SK-N-SH treated with all-trans-retinoic acid at 6 μM for 48 hours (cell line): ENCODE data around the gene WEE2.

Experiments used
- ATAC-seq: fragments of 200-7000 bp; cut with Tn5 transposase; 3 replicates; pipeline ENCODE4 v1.9.1; 2020; ENCODE audit warnings: mild to moderate bottlenecking, moderate library complexity
- BACH2 ChIP-seq: fragments of 250-450 bp; sonication (Bioruptor Pico); IDR thresholded peaks from 2 replicates; pipeline ENCODE4 v1.9.0; 2021; ENCODE audit warnings: mild to moderate bottlenecking, borderline replicate concordance
- CSDC2 ChIP-seq: fragments of 250-450 bp; sonication (Bioruptor Pico); IDR thresholded peaks from 2 replicates; pipeline ENCODE4 v1.5.0; 2020; ENCODE audit warnings: mild to moderate bottlenecking, moderate library complexity
- ESRRG ChIP-seq: fragments of 250-450 bp; sonication (Bioruptor Pico); IDR thresholded peaks from 2 replicates; pipeline ENCODE4 v1.6.1; 2021; ENCODE audit warnings: mild to moderate bottlenecking
- ISL1 ChIP-seq: fragments of 250-450 bp; sonication (Bioruptor Pico); IDR thresholded peaks from 2 replicates; pipeline ENCODE4 v2.1.2; 2022; ENCODE audit warnings: mild to moderate bottlenecking, moderate library complexity
- OSR1 ChIP-seq: fragments of 250-450 bp; sonication (Bioruptor Pico); IDR thresholded peaks from 2 replicates; pipeline ENCODE4 v1.8.0; 2022; ENCODE audit warnings: moderate library complexity, mild to moderate bottlenecking, inconsistent platforms
- PPARA ChIP-seq: fragments of 250-450 bp; sonication (Bioruptor Pico); IDR thresholded peaks from 2 replicates; pipeline ENCODE4 v1.5.0; 2020; ENCODE audit warnings: mild to moderate bottlenecking, borderline replicate concordance
- SNAI2 ChIP-seq: fragments of 250-450 bp; sonication (Bioruptor Pico); IDR thresholded peaks from 2 replicates; pipeline ENCODE4 v1.5.0; 2020; ENCODE audit warnings: mild to moderate bottlenecking, moderate library complexity
- TCF4 ChIP-seq: fragments of 250-450 bp; sonication (Bioruptor Pico); IDR thresholded peaks from 2 replicates; pipeline ENCODE4 v1.8.0; 2021; ENCODE audit warnings: mild to moderate bottlenecking, moderate library complexity, borderline replicate concordance
- TOX ChIP-seq: fragments of 250-450 bp; sonication (Bioruptor Pico); IDR thresholded peaks from 2 replicates; pipeline ENCODE4 v1.8.0; 2021; ENCODE audit warnings: mild to moderate bottlenecking, moderate library complexity, borderline replicate concordance
- ZC3H10 ChIP-seq: fragments of 250-450 bp; sonication (Bioruptor Pico); IDR thresholded peaks from 2 replicates; pipeline ENCODE4 v1.5.1; 2021; ENCODE audit warnings: mild to moderate bottlenecking, moderate library complexity
- ZFP3 ChIP-seq: fragments of 250-450 bp; sonication (Bioruptor Pico); IDR thresholded peaks from 2 replicates; pipeline ENCODE4 v1.5.0; 2020; ENCODE audit warnings: mild to moderate bottlenecking, moderate library complexity
- ZFP30 ChIP-seq: fragments of 450-650 bp; formaldehyde crosslinking; IDR thresholded peaks from 2 replicates; pipeline ENCODE4 v1.5.0; 2022; ENCODE audit warnings: mild to moderate bottlenecking, moderate library complexity
- ZNF565 ChIP-seq: fragments of 450-650 bp; formaldehyde crosslinking; conservative IDR thresholded peaks from 2 replicates; pipeline ENCODE4 v1.5.0; 2020; ENCODE audit warnings: low read depth, mild to moderate bottlenecking, moderate library complexity
- ZNF70 ChIP-seq: fragments of 450-650 bp; formaldehyde crosslinking; IDR thresholded peaks from 2 replicates; pipeline ENCODE4 v1.5.0; 2020; ENCODE audit warnings: mild to moderate bottlenecking, moderate library complexity
- TF ChIP-seq, protein P1 (sequence below): fragments of 250-450 bp; sonication (Bioruptor Pico); IDR thresholded peaks from 2 replicates; pipeline ENCODE4 v1.8.0; 2021; ENCODE audit warnings: low read depth, mild to moderate bottlenecking, moderate library complexity, borderline replicate concordance
- TF ChIP-seq, protein P2 (sequence below): fragments of 250-450 bp; sonication (Bioruptor Pico); IDR thresholded peaks from 2 replicates; pipeline ENCODE4 v1.5.1; 2021; ENCODE audit warnings: mild to moderate bottlenecking, moderate library complexity
- TF ChIP-seq, protein P3 (sequence below): fragments of 250-450 bp; sonication (Bioruptor Pico); IDR thresholded peaks from 2 replicates; pipeline ENCODE4 v1.5.0; 2020; ENCODE audit warnings: mild to moderate bottlenecking, moderate library complexity
- TF ChIP-seq, protein P4 (sequence below): fragments of 250-450 bp; sonication (Bioruptor Pico); IDR thresholded peaks from 2 replicates; pipeline ENCODE4 v1.5.1; 2020; ENCODE audit warnings: low read depth, mild to moderate bottlenecking, moderate library complexity
- TF ChIP-seq, protein P5 (sequence below): fragments of 250-450 bp; sonication (Bioruptor Pico); IDR thresholded peaks from 2 replicates; pipeline ENCODE4 v1.8.0; 2020; ENCODE audit warnings: mild to moderate bottlenecking, moderate library complexity, borderline replicate concordance

Gene WEE2

DNA sequence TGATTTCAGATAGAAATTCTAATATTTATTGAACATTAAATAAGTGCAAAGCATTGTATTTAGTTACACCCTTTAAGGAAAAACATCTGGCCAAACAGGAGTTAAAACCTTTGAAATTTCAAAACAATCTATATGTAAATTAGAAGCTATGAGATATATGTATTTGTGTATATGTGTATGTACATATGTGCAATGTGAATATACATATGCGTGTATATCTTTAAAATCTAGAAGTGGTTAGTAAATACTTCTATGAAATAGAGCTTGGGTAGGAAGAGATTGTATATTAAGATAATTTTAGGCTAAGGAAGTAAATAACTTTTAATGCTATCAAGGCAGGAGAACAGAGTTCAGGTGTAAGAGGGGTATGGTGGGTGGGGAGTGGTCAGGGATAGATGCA is 9.3 kb downstream of the WEE2 start:
- TF ChIP-seq, protein P1, sequence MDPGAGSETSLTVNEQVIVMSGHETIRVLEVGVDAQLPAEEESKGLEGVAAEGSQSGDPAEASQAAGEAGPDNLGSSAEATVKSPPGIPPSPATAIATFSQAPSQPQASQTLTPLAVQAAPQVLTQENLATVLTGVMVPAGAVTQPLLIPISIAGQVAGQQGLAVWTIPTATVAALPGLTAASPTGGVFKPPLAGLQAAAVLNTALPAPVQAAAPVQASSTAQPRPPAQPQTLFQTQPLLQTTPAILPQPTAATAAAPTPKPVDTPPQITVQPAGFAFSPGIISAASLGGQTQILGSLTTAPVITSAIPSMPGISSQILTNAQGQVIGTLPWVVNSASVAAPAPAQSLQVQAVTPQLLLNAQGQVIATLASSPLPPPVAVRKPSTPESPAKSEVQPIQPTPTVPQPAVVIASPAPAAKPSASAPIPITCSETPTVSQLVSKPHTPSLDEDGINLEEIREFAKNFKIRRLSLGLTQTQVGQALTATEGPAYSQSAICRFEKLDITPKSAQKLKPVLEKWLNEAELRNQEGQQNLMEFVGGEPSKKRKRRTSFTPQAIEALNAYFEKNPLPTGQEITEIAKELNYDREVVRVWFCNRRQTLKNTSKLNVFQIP (CRISPR knock-in tag): no peak
- TF ChIP-seq PPARA (CRISPR knock-in tag) (no peak), ZFP3 (CRISPR knock-in tag) (no peak), ESRRG (CRISPR knock-in tag) (no peak), ZNF70 (CRISPR knock-in tag) (no peak), ISL1 (CRISPR knock-in tag) (no peak), ZFP30 (CRISPR knock-in tag) (no peak), ZC3H10 (CRISPR knock-in tag) (no peak)
- TF ChIP-seq, protein P2, sequence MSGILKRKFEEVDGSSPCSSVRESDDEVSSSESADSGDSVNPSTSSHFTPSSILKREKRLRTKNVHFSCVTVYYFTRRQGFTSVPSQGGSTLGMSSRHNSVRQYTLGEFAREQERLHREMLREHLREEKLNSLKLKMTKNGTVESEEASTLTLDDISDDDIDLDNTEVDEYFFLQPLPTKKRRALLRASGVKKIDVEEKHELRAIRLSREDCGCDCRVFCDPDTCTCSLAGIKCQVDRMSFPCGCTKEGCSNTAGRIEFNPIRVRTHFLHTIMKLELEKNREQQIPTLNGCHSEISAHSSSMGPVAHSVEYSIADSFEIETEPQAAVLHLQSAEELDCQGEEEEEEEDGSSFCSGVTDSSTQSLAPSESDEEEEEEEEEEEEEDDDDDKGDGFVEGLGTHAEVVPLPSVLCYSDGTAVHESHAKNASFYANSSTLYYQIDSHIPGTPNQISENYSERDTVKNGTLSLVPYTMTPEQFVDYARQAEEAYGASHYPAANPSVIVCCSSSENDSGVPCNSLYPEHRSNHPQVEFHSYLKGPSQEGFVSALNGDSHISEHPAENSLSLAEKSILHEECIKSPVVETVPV (CRISPR knock-in tag): no peak
- TF ChIP-seq, protein P3, sequence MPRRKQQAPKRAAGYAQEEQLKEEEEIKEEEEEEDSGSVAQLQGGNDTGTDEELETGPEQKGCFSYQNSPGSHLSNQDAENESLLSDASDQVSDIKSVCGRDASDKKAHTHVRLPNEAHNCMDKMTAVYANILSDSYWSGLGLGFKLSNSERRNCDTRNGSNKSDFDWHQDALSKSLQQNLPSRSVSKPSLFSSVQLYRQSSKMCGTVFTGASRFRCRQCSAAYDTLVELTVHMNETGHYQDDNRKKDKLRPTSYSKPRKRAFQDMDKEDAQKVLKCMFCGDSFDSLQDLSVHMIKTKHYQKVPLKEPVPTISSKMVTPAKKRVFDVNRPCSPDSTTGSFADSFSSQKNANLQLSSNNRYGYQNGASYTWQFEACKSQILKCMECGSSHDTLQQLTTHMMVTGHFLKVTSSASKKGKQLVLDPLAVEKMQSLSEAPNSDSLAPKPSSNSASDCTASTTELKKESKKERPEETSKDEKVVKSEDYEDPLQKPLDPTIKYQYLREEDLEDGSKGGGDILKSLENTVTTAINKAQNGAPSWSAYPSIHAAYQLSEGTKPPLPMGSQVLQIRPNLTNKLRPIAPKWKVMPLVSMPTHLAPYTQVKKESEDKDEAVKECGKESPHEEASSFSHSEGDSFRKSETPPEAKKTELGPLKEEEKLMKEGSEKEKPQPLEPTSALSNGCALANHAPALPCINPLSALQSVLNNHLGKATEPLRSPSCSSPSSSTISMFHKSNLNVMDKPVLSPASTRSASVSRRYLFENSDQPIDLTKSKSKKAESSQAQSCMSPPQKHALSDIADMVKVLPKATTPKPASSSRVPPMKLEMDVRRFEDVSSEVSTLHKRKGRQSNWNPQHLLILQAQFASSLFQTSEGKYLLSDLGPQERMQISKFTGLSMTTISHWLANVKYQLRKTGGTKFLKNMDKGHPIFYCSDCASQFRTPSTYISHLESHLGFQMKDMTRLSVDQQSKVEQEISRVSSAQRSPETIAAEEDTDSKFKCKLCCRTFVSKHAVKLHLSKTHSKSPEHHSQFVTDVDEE: no peak
- no peak for ATAC-seq

DNA sequence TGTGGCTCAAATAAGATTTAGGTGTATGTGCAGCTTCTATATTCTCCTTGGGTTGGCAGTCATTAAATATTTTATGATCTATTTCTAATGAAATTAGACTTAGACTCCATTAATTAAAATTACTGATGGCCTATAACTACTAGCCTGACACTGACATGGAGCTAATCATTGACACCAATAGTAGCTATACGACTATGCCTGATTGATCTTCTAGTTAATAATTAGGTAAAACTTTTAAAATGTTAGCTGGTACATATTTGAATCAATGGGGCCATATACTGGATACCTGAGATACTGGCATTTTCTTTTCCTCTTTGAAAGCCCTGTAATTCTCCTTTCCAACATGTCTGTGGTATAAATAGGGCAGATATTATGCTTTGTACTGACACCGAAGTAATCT is 14.4 kb downstream of the WEE2 start:
- TF ChIP-seq, protein P4, sequence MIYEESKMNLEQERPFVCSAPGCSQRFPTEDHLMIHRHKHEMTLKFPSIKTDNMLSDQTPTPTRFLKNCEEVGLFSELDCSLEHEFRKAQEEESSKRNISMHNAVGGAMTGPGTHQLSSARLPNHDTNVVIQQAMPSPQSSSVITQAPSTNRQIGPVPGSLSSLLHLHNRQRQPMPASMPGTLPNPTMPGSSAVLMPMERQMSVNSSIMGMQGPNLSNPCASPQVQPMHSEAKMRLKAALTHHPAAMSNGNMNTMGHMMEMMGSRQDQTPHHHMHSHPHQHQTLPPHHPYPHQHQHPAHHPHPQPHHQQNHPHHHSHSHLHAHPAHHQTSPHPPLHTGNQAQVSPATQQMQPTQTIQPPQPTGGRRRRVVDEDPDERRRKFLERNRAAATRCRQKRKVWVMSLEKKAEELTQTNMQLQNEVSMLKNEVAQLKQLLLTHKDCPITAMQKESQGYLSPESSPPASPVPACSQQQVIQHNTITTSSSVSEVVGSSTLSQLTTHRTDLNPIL (CRISPR knock-in tag): no peak
- TF ChIP-seq, protein P2 (CRISPR knock-in tag): no peak
- TF ChIP-seq BACH2 (CRISPR knock-in tag) (no peak), ESRRG (CRISPR knock-in tag) (no peak), ZNF70 (CRISPR knock-in tag) (no peak), ISL1 (CRISPR knock-in tag) (no peak), PPARA (CRISPR knock-in tag) (no peak), SNAI2 (CRISPR knock-in tag) (no peak), ZFP3 (CRISPR knock-in tag) (no peak), ZNF565 (no peak), ZFP30 (CRISPR knock-in tag) (no peak), CSDC2 (CRISPR knock-in tag) (no peak), TCF4 (CRISPR knock-in tag) (no peak), TOX (CRISPR knock-in tag) (no peak), OSR1 (CRISPR knock-in tag) (no peak), ZC3H10 (CRISPR knock-in tag) (no peak)
- TF ChIP-seq, protein P5, sequence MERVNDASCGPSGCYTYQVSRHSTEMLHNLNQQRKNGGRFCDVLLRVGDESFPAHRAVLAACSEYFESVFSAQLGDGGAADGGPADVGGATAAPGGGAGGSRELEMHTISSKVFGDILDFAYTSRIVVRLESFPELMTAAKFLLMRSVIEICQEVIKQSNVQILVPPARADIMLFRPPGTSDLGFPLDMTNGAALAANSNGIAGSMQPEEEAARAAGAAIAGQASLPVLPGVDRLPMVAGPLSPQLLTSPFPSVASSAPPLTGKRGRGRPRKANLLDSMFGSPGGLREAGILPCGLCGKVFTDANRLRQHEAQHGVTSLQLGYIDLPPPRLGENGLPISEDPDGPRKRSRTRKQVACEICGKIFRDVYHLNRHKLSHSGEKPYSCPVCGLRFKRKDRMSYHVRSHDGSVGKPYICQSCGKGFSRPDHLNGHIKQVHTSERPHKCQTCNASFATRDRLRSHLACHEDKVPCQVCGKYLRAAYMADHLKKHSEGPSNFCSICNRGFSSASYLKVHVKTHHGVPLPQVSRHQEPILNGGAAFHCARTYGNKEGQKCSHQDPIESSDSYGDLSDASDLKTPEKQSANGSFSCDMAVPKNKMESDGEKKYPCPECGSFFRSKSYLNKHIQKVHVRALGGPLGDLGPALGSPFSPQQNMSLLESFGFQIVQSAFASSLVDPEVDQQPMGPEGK (CRISPR knock-in tag): no peak
- TF ChIP-seq, protein P1 (CRISPR knock-in tag): no peak
- TF ChIP-seq, protein P3: no peak
- TF ChIP-seq, all 23 proteins: peak for 0

More for the DNA sequence above, 14.4 kb downstream of the WEE2 start:
- no peak for ATAC-seq
